CD4-positive, alpha-beta T cell treated with Interleukin-10 for 1 hour (primary cell): Measurements from ENCODE around the gene TRPM3.

Experiments used
- DNase-seq: peaks from one replicate; pipeline ENCODE4 v3.0.0-alpha.2; 2020

TRPM3 gene

DNA sequence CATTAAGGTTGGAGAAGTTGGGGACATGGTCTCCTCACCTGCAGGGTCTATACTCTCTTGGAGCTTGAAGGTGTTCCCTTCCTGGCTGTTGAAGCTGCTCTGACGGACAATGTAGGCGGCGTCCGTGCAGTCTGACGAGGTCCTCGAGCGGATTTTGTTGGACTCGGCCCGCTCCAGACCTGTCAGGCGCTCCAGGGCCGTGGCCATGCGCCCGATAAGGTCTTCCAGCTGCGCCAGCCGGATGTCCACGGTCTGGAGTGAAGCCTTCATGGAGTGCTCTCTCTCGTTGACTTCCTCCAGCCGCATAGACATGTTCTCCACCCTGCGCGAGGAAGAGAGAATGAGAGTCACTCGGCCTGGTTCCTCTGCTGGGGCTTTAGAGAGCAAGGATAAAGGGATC lies 584.3 kb downstream of the TRPM3 start:
- DNase-seq, result no peak

DNA sequence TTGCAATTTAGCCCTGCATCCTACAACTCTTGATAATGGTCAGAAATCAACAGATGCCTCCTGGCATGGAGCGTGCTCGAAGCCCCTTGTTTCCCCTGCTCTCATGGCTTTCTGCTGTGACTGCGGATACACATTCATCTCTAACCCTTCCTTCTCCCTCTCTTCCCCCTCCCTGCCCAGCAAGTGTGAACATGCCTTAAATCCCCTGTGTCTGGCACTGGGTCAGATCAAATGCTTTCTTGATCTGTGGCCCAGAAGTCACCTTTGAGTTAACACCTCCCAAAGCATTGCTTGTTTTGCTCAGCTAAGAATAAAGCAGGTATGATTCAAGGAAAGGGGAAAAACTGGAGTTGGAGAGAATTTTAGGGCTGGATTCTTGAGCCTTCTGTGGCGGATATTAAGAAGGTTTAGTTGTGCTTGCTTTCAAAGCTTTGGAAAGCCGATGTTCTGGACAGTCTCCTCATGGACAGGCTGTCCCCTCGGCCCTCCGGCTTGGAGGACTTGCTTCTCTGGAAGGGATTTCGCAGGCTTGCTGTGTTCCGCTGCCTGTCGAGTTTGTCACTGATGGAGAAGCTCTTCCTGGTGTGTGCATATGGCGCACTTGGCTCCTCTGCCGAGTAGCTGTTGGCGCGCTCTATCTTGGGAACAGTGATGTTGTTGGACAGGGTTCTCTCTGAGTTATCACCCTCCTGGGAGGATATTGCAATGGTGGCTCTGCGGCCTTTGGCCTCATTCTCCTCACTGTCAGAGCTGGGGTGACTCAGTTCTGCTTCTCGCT lies 585.7 kb downstream of the TRPM3 start:
- no peak for DNase-seq

DNA sequence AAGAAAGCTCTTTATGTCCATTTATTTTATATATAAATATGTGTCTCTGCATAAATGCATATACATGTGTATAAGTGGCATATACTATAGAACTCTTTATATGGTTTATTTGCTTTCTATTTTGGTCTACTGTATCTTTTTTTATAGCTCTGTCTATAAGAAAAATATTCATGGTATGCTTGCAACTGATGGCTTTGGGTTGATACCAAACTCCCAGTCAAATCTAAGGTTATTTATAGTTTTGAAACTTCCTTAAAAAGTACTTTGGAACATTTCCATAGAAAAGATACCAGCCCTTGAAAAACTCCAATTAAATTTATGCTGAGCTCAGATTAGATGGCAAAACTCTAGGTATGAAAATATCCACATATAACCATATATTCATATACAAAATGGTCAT lies 587.0 kb downstream of the TRPM3 start:
- DNase-seq, result no peak

DNA sequence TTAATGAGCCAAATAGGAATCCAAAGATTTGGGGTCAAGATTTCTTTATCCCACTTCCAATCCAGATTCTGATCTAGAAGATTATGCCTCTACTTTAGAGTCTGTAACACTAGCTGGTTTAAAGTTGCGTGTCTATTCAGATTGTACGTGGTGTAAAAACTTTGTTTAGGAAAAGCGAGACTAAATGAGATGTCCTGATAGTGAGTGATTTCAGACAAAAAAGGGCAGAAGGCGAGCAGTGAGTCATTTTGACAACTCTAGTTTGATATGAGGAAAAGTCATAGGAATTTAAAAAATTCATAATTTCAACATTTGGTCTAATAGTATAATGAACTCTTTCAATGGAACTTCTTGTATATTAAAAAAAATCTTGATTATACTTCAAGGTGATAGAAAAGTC lies 587.4 kb downstream of the TRPM3 start:
- no peak for DNase-seq

DNA sequence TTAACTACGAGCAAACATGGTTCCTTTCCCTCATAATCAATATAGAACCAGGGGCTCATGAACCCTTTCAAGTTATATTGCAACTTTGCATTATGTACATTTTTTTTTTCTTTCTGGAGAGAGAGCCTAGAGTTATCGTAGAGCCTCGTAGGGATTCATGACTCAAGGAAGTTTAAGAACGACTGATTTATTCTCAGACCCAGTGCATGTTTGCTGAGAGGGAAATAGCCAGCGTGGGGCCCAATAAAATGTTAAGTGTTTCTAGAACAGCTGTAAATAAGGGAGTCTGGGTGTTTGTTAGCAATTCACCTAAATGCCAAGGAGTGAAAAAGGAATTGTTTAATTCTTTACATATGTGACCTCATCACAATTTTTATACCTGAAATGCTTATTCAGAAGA lies 587.9 kb downstream of the TRPM3 start:
- DNase-seq, result no peak

DNA sequence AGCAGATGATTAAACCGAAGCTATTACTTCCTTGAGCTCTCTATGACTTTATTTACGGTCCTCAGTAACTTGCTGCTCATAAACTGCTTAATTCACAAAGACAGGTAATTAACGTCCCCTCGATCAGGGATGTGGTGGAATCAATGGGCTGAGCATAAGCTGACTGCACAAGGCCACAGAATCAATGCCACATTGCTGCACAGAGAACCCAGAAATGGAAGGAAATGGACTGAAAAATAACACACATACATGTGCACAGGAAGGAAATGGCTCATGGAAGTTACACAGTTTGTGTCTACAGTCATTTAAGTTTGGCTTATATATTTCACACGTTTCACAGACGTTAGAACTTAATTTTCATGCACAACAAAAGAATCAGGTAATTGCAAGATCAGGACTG lies 588.7 kb downstream of the TRPM3 start:
- no peak for DNase-seq

DNA sequence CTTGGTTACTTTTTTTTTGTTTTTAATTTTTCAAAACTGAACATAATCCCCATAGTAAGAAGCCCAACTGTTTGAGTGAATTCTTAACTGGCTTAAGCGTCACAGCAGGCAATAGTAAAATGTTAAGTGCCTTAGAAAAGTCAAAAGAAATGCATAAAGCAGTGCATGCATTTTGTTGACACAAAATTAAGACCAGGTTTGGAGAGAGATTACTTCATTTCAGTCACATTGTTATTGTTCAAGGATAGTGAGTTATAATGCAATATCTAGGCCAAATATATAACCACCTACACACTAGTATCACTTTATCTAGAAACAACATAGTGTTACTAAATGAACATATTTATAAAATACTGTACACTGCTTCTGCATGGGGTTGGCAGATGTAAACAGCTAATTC lies 590.1 kb downstream of the TRPM3 start:
- DNase-seq, result no peak

DNA sequence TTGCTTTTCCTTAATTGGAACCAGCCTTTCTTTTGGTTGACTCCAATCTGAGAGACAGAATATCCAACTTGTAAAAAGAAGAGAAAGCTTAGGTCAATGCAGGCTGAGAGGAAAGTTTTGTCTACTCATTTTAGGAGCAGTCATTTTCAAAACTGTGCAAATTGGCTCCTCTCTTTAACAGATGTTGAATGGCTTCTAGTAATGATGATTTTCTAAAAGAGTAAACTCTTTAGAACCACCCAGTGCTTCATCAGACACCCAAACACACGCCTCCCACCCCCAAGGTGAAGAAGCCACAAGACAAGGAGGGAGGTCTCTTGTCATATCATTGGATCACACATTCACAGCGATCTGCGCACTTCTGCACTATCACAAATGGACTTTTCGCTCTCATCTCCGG lies 590.7 kb downstream of the TRPM3 start:
- DNase-seq, result no peak

DNA sequence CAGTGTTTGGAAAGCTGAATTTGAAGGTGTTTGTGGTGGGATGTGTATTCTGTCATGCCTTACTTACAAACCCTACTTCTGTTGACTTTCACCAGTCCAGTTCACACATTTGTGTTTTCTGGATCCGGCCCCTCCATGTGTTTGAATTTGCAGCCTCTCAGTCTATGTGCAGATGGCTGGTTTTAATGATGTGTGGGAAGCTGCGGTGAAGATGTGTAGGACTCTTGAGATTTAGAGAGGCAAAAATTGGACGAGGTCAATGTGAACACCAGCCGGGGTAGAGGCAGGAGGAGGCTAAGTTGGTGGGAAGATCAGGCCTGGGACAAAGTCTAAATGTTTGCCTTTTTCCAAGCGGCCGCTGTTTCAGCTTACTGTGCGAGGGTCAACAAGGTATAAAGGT lies 591.6 kb downstream of the TRPM3 start:
- DNase-seq, result no peak

DNA sequence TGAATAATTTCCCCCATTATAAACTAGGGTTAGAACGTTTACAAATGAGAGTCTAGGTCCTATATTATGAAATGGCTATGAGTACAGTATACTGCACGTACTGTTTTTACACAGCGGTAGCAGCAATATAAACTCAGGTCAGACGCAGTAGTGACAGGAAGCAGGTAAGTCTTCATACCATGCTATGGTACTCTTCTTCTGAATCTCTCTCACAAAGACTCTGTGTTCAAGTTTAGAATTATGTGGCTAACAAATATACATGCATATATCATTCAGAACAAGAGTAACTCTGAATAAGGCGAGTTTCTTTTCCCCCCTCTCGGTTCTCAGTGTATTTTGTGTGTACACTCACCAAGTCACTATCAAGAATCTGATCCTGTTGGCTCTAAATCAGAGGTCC lies 592.0 kb downstream of the TRPM3 start:
- DNase-seq, result no peak

DNA sequence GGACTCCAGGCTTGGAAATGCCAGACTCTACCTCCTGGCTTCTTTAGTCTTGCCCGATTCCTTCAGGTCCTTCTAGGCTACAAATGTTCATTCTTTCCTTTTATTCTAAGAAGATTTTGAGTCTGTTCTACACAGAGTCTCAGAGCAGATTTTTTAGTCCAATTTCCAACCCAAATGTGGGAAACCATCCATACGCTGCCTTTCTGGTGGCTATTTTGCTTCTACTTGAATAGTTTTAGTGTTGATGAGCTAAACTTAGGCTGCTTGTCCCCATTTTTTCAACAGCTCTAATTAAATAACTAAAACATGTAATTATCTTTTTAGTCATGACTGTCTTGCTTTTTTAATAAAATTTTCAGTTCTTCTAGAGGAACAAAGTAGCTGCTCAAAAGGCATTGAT lies 594.5 kb downstream of the TRPM3 start:
- no peak for DNase-seq

DNA sequence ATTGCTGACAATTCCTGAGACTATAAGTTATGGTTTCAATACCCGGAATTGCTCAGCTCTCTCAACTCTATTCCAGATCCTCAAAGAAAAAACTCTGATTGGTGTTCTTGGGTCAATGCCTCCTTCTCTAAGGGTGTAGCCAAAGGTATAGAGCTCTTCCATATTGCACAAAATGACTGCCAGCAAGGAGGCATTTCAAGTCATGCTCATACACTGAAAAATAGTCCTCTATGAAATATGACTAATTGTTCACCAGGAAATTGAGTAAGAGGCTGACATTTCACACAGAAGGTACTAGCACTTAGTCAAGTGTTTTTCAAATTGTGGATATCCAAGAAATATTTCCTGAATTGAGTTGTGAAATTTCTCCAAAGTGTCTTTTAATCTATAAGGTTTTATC lies 595.9 kb downstream of the TRPM3 start:
- DNase-seq, result no peak

DNA sequence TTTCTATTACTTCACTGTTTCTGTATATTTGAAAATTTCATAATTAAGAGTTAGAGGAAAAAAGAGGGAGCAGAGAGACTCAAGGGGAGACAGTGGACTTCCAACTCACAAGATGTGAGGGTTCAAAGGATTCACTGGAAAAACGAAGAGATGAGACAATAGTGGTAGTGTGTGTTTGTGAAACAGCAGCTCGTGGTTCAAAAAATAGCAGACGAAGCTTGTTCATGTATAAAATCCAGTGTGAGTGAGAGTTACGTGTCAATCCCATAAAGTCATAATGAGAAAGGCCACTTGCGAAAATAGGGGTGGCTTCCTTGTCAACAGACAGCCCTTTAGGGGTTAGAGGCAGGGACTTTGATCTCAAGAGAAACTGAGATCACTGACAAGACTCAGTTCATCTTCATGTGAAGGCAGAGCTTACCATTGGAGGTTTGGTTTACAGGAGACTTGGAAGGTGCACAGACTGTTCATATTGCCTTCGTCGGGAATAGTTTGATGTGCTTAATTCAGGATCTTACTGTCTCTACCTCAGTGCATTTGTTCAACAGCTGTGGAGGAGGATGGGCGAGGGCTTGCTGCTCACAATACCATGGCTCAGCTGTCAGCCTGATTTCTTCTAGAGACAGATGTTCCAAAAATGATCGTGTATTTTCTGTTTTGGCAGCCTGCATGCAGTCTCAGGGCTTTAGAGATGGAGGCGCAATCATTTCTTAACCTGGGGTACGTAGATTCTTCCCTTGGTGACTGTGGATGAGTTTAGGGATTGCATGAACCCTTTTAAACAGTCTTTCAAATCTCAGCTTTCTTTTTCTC lies 601.3 kb downstream of the TRPM3 start:
- no peak for DNase-seq

DNA sequence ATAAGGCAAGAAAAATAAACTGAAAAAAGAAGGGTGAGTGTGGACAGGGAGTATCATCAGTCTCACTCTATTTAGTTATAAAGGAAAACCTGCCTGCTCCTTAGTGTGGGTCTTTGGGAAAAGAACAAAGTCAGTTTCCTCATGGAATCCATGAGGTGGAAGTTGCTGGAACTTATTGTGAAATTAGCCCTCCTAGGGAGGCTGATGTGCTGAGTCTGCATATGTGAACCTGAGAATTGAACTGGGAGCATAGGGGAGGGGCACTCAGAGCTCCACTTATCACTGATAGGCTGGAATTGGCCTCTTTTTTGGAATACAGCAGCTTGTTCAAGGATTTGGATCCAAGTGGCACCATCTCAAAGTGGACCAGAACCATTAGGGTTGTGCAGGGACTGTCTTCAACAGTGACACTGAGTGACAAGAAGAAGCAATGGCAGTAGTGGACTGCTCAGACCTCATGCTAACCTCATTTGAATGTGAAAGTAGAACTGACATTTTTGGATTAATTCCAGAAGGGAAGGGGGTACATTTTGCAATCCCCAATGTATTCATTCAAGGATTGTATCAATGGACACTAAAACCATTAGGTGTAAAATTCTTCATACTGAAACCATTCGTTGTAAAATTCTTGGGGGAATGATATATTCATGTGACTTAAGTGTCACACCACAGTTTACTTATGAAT lies 603.4 kb downstream of the TRPM3 start:
- DNase-seq, result no peak

DNA sequence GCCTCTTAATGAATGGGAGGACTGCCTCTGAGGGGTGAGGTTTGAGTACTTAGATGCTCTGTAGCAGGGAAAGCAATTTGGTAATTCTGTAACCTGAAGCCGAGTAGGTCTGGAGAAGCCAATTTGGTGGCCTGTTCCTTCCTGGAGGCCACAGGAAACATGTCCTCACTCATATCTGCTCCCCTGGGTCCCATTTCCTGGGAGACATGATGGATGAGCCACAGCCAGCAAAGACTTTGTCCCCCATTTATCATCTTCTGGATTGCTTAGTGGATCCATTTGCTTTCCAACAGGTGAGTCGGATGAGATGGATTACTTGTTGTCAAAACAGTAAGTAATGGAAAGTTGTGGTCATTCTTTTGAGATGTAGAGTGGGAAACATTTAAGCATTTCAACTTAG lies 607.1 kb downstream of the TRPM3 start:
- no peak for DNase-seq

DNA sequence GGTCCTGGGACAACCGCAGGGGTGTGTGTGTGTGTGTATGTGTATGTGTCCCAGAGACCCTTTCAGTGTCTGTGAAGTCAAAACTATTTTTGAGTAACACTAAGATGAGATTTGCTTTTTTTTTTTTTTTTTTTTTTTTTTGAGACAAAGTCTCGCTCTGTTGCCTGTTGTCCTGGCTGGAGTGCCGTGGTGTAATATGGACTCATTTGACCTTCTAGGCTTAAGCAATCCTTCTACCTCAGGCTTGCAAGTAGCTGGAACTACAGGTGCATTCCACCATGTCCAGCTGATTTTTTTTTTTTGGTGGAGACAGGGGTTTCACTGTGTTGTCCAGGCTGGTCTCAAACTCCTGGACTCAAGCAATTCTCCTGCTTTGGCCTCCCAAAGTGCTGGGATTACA lies 609.6 kb downstream of the TRPM3 start:
- DNase-seq, result no peak

DNA sequence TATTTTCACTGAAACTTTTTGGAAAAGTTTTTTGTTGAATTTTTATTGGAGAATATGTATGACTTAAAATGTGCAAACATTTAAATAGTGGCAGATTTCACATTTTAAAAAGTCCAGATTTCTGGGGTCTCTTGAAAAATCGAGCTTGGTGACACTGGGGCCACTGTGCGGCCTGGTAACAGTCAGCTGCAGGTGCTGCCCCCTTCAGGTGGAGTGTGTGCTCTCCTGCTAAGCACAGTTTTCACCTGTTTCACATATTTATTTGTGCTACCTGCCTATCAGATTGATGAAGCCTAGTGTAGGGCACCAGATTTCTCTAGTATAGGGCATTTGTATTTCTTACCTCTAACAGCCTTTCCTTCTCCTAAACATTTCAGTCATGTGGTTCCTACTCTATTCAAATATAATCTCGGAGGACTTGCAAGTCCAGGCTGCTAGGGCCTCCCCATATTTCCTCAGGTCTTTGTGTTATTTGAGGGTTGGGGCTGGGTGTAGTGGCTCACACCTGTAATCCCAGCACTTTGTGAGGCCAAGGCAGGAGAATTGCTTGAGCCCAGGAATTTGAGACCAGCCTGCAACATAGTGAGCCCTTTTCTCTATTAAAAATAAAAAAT lies 611.2 kb downstream of the TRPM3 start:
- DNase-seq, result no peak

DNA sequence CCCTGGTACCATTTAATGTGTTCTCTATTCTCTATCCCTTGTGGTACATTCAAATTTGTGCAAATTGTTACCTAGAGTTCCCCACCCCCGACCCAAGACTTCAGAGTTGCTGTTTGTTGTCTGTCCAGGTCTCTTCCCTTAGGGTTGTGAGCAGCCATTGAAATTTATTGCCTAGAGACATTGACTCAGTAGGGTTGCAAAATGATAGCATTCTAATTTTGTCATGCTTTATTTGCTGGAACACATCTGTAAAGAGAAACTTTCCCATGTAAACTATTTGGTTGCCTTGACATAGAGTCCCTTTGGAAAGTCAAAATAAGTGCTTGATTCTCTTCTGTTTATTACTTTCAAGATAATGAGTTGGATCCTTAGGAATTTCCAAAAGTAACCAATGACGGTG lies 615.3 kb downstream of the TRPM3 start:
- DNase-seq, result no peak

DNA sequence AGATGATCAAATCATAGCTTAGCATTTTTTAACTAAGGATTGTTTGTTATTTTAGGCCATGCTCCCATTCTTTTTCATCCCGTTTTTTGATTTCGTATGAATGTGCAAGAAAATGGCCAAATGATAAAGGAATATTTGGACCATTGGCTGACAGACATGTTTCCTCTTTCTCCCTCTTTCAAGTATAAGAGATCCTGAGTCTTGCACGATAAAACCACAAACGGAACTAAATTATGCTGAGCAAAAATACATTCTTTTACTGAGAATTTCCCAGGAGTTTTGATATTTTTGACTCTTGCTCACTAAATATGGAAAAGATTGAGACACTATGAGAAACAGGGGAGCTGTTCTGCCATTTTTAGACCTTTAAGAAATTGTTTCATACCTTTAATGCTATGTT lies 616.6 kb downstream of the TRPM3 start:
- DNase-seq, result no peak

DNA sequence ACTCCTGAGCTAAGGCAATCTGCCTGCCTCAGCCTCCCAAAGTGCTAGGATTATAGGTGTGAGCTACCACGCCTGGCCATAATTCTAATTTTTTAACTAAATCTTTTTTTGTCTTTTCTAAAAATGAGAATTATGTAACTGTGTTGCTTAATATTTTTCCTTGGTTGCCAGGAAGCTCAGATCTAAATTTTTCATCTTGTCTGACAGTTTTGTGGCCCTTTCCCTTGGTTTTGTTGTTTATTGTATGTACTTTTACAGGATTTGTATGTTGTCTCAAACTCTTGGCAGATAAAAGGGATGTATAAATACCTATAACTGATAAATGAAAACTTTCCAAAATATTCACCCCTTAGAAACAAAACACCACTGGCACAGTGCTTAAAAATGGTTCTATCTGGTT lies 618.7 kb downstream of the TRPM3 start:
- DNase-seq, result no peak

DNA sequence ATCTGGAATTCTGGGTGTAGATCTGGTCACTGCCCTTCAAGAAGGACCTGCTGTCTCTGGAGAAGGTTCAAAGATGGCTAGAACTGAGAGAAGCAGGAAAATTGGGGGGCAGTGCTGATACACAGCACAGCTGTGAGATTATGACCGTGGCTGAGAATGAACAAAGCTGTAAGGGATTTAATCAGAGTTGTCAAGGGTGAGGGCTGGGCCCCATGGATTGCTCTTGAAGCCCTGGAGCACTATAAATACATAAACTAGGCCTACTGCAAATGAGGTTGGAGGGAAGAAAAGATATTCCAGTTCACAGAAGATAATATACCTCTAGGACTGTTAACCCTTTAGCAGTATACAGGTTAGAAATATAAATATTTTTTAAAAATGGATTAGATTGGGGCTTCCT lies 620.6 kb downstream of the TRPM3 start:
- DNase-seq, result no peak

DNA sequence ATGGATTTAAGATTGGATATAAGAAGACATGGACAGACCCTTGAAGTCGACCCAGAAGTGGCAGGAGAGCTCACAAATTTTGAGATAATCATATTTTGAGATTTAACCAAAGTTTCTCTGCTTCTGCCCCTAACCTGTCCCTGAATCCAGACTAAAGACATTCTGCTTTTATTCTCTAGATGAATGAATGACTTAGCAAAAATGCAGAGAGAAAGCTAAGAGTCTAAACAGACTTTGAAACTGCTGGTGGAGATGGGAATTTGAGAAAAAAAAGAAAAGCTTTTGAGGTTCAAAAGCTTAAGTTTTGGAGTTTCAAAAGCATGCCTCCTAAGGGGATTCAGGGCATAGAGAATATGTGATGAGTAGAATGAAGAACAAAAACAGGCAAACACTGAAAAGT lies 621.8 kb downstream of the TRPM3 start:
- DNase-seq, result no peak

DNA sequence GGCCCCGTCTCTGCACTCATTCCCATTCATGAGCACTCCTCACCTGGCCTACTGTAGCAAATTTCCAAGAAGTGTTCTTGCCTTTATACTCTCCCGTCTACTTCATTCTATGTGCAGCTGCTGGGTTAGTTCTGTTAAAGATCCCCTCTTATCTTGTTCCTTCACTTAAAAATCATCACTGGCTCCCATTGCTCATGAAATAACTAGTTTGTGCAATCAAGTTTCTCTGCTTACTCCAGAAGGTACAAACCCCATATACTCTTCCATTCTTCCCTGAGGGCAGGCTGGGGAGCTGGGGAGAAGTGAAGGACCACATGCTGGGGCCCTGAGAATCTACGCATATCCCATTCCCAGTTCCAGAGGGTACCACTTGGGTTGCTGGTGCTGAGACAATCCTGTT lies 622.6 kb downstream of the TRPM3 start:
- no peak for DNase-seq

DNA sequence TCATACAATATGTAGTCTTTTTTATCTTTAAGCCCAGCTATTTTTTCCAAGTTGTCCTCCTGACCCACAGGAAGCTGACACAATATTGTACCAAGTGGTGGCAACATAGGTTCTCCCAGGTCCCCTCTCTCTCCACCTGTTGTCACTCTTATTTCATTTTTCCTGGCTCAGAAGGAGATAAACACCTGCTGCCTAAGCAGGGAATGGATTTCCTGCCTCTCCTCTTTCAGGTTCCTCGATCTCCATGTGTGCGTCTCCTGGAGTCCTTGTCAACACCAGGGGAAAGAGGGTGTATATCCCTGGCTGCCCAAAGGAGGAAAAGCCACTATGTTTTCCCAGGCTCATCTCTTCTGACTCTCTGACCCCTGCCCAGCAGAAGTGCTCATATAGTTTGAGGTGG lies 625.2 kb downstream of the TRPM3 start:
- DNase-seq, result no peak
